Measurements from ENCODE around the gene CALR3.

DNA sequence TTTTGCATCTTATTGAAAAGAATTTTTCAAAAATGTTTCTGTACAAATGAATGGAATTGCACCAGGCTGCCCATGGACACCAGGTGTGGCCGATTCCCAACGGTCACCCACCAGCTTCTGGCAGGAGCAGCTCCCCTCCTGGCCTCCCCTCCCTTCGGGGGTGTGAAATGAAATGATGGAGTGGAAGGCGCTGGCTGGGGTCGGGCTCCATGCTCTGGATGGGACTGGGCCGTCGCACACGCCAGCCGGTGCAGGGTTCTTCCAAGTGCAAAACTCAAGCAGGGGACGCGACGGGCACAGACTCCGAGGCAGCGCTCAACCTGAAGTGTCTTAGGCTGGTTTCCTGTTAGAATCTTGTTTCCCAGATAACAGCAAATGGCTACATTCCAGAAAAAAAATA, 22.1 kb upstream of the CALR3 start:
- TF ChIP-seq POLR2A (IDR thresholded peaks at IDR 0.05; ENCODE audit: low read depth) (no peak), EP300 (IDR thresholded peaks at IDR 0.05) (no peak), POLR2AphosphoS5 (IDR thresholded peaks at IDR 0.05) (no peak)
- TF ChIP-seq, protein P1, sequence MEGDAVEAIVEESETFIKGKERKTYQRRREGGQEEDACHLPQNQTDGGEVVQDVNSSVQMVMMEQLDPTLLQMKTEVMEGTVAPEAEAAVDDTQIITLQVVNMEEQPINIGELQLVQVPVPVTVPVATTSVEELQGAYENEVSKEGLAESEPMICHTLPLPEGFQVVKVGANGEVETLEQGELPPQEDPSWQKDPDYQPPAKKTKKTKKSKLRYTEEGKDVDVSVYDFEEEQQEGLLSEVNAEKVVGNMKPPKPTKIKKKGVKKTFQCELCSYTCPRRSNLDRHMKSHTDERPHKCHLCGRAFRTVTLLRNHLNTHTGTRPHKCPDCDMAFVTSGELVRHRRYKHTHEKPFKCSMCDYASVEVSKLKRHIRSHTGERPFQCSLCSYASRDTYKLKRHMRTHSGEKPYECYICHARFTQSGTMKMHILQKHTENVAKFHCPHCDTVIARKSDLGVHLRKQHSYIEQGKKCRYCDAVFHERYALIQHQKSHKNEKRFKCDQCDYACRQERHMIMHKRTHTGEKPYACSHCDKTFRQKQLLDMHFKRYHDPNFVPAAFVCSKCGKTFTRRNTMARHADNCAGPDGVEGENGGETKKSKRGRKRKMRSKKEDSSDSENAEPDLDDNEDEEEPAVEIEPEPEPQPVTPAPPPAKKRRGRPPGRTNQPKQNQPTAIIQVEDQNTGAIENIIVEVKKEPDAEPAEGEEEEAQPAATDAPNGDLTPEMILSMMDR (IDR thresholded peaks at IDR 0.05) = no peak
